ENCODE data around the gene LARGE1. TPM values are rescaled to one million over a fixed set of nuclear protein-coding genes. Genes with fewer than 3 reads are reported as not detected.
A peak's percentile ranks its signal among the peaks of the same experiment; 100 is the strongest.

Gene LARGE1
- 1 to 10 TPM in 1 of 2 experiments, under 1 TPM in 1; 0.81 to 2.0 TPM for total RNA-seq

DNA sequence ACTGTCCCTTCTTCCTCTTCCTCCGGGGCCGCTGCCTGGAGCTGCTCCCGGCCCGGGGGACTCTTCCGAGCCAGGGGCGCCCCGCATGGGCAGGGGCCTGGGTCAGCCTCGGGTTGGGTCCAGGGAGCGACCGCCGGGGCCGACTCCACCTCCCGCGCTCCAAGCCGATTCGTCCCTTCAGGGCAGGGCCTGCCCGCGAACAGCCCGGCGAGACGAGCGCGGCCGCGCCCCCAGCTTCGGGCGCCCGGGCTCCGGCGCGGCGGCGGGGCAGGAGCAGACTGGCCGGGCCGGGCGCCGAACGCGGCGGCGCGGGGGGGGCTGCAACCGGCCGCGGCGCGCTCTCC is at the start of gene LARGE1:
Gene LARGE1, minus strand, starts transcription at position 280 of the 344 bp plus-strand sequence.
- no peaks in the 10 kb centered on the region for H3K9me3 Mint-ChIP-seq

GRCh38 chr22:33969045-33969444 is 48.8 kb upstream of the LARGE1 start:
- H3K36me3 Mint-ChIP-seq, result no peaks in the 10 kb centered on the region
- no peak overlapping the region for H3K27ac Mint-ChIP-seq
- H3K27me3 Mint-ChIP-seq, result no peaks in the 10 kb centered on the region
- H3K9me3 Mint-ChIP-seq, result no peaks in the 10 kb centered on the region
- no peak overlapping the region for H3K4me3 Mint-ChIP-seq
- intact Hi-C loops (cut with micrococcal nuclease), result no loop called here
- ChIA-PET POLR2A (no interaction called here), CTCF (no interaction called here)
- DNase-seq, result no peak
- H3K4me1 Mint-ChIP-seq (ENCODE audit: low read depth), result no peaks in the 10 kb centered on the region

More for the DNA sequence above, at the start of gene LARGE1:
- Mint-ChIP-seq H3K4me3 (peak within 1 kb of the TSS; percentile 62), H3K36me3 (peaks cover 1% of the 10 kb centered on the region), H3K27me3 (peaks cover 56% of the 10 kb centered on the region), H3K27ac (no peak within 1 kb of the TSS), H3K4me1 (ENCODE audit: low read depth) (peaks cover 16% of the 10 kb centered on the region)
- no peak for DNase-seq
- POLR2A ChIA-PET, result no interaction called here
- CTCF ChIA-PET, result no interaction called here
- intact Hi-C loops (cut with micrococcal nuclease), result loop anchor here (5.0 kb wide), 1 partner anchor 618 kb away; no protein-coding TSS in a partner anchor

- POLR2A ChIA-PET, result no interaction called here
- CTCF ChIA-PET, result no interaction called here
- intact Hi-C loops (cut with micrococcal nuclease), result no loop called here
- no peaks in the 10 kb centered on the region for H3K27me3 Mint-ChIP-seq
- no peak overlapping the region for H3K27ac Mint-ChIP-seq
- no peaks in the 10 kb centered on the region for H3K36me3 Mint-ChIP-seq
- peaks cover 2% of the 10 kb centered on the region for H3K9me3 Mint-ChIP-seq
- H3K4me1 Mint-ChIP-seq (ENCODE audit: low read depth), result no peaks in the 10 kb centered on the region
- DNase-seq, result no peak
- no peak overlapping the region for H3K4me3 Mint-ChIP-seq
These were observed 43.8 kb upstream of the LARGE1 start for GRCh38 chr22:33964121-33964520.

DNA sequence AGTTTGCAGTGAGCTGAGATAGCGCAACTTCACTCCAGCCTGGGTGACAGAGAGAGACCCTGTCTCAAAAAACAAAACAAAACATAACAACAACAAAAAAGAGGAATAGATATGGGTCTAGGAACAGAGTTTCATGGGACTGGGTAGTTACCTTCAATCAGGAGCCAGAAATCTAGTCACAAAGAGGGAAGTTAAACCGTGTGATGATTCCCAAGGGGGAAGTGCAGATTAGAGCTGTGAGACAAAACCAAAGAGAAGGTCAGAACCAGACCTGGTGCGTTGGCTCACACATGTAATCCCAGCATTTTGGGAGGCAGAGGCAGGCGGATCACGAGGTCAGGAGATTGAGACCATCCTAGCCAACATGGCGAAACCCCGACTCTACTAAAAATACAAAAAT is 42.1 kb upstream of the LARGE1 start:
- Mint-ChIP-seq H3K27me3 (no peaks in the 10 kb centered on the region), H3K4me1 (ENCODE audit: low read depth) (no peaks in the 10 kb centered on the region), H3K27ac (no peak overlapping the region), H3K4me3 (no peak overlapping the region), H3K36me3 (no peaks in the 10 kb centered on the region), H3K9me3 (peaks cover 2% of the 10 kb centered on the region)
- DNase-seq, result no peak
- POLR2A ChIA-PET, result no interaction called here
- CTCF ChIA-PET, result no interaction called here
- intact Hi-C loops (cut with micrococcal nuclease), result no loop called here

DNA sequence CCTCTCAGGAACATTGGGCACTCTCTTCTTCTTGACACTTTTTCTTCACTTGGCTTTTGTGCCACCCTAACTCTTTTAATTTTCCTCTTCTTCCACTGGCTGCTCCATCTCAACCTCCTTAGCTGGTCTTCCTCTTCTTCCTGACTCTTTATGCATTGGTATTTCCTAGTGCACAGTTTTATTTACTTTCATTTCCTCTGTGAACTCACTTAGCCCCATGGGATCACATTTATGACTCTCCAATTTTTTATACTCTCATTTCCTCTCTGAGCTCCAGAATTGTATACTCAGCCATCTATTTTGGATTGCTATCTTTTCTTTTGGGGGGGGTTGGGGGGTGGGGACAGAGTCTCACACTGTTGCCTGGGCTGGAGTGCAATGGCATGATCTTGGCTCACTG is 38.5 kb upstream of the LARGE1 start:
- CTCF ChIA-PET, result no interaction called here
- DNase-seq, result no peak
- Mint-ChIP-seq H3K9me3 (peaks cover 2% of the 10 kb centered on the region), H3K4me3 (no peak overlapping the region), H3K36me3 (no peaks in the 10 kb centered on the region), H3K4me1 (ENCODE audit: low read depth) (no peaks in the 10 kb centered on the region), H3K27ac (no peak overlapping the region), H3K27me3 (no peaks in the 10 kb centered on the region)
- POLR2A ChIA-PET, result no interaction called here
- intact Hi-C loops (cut with micrococcal nuclease), result no loop called here

GRCh38 chr22:33957086-33957485 is 36.8 kb upstream of the LARGE1 start:
- Mint-ChIP-seq H3K4me3 (no peak overlapping the region), H3K4me1 (ENCODE audit: low read depth) (no peaks in the 10 kb centered on the region), H3K27ac (no peak overlapping the region), H3K36me3 (no peaks in the 10 kb centered on the region), H3K9me3 (peaks cover 2% of the 10 kb centered on the region), H3K27me3 (no peaks in the 10 kb centered on the region)
- DNase-seq, result no peak
- POLR2A ChIA-PET, result no interaction called here
- intact Hi-C loops (cut with micrococcal nuclease), result no loop called here
- CTCF ChIA-PET, result no interaction called here

- Mint-ChIP-seq H3K4me1 (ENCODE audit: low read depth) (no peaks in the 10 kb centered on the region), H3K4me3 (no peak overlapping the region), H3K27me3 (peaks cover 2% of the 10 kb centered on the region), H3K9me3 (peaks cover 4% of the 10 kb centered on the region), H3K36me3 (no peaks in the 10 kb centered on the region), H3K27ac (no peak overlapping the region)
- no peak for DNase-seq
- intact Hi-C loops (cut with micrococcal nuclease), result no loop called here
- POLR2A ChIA-PET, result no interaction called here
- CTCF ChIA-PET, result no interaction called here
These were observed 32.5 kb upstream of the LARGE1 start for GRCh38 chr22:33952776-33953175.

DNA sequence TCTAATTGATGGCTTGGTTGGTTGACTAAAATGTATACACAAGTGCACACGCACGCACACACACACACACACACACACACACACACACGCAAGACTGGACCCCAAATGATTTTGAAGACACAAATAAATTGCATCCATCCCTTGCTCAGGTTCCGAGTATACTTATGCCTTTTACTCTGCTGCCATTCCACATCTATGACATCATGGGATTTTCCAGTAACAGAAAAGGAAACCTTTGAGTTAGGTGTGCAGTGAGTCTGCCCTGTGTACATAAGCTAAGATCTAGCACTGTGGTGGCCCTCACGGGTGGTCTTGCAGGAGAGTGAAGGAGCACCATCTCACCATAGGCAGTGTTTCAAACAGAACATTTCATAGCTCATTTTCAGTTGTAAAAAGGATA is 20.5 kb upstream of the LARGE1 start:
- ChIA-PET CTCF (no interaction called here), POLR2A (no interaction called here)
- Mint-ChIP-seq H3K4me1 (ENCODE audit: low read depth) (no peaks in the 10 kb centered on the region), H3K9me3 (peaks cover 19% of the 10 kb centered on the region), H3K27me3 (no peaks in the 10 kb centered on the region), H3K27ac (no peak overlapping the region), H3K4me3 (no peak overlapping the region), H3K36me3 (no peaks in the 10 kb centered on the region)
- DNase-seq, result no peak
- intact Hi-C loops (cut with micrococcal nuclease), result no loop called here

DNA sequence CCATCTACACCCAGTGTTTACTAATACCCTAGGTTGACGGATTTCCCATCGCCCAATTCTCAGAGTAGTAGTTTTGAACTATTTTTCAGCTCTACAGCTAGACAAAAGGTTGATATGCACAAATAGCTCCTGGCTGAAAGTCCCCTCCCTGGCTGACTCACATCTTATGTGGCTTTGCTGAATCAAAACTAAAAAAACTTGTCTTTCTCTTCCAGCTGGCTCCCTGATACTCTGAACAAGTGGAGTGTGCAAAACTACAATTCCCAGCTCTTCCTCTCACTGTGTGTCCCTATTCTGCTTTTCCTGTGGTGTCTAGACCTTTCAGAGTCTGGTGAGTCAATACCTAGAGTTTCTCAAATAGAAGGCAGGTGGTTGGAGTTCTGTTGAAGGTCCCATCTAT is 12.7 kb upstream of the LARGE1 start:
- ChIA-PET CTCF (no interaction called here), POLR2A (no interaction called here)
- Mint-ChIP-seq H3K4me3 (no peak overlapping the region), H3K27me3 (no peaks in the 10 kb centered on the region), H3K4me1 (ENCODE audit: low read depth) (no peaks in the 10 kb centered on the region), H3K9me3 (no peaks in the 10 kb centered on the region), H3K36me3 (no peaks in the 10 kb centered on the region), H3K27ac (no peak overlapping the region)
- intact Hi-C loops (cut with micrococcal nuclease), result no loop called here
- no peak for DNase-seq

DNA sequence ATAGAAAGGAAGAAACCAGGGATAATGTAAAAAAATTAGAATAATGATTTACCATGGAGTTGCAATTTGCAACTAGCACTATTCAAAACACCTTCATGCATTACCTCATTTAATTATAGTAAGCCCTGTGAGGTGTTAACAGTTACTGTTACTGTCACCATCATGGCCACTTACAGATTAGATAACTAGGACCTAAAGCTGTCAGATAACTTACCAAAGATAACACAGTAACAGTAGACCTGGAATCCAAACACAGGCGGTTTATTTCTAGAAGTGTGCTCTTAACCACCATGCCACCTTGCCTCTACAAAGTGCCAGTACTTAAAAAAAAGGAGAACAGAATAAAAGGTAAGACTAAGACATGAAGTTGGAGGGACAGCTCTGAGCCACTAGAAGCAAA is 11.1 kb upstream of the LARGE1 start:
- CTCF ChIA-PET, result no interaction called here
- Mint-ChIP-seq H3K4me3 (no peak overlapping the region), H3K9me3 (no peaks in the 10 kb centered on the region)

DNA sequence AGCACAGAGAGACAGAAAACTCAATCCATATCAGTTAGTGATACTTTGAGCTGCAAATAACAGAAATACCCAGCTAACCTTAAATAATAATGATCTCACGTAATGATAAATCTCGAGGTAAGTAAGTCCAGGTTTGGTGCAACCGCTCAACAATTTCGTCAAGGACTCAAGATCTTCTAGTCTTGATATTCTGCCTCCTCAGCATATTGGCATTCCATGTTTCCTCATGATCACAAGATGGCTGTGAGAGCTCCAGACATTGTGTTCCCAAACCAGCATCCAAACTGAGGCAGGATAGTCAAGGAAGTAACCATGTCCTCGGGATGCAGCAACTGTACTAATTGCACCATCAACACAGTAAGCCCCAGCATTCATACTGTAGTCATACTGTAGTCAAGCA is 7.5 kb upstream of the LARGE1 start:
- Mint-ChIP-seq H3K27ac (no peak overlapping the region), H3K27me3 (peaks cover 25% of the 10 kb centered on the region), H3K4me1 (ENCODE audit: low read depth) (peaks cover 2% of the 10 kb centered on the region), H3K9me3 (no peaks in the 10 kb centered on the region), H3K4me3 (no peak overlapping the region), H3K36me3 (peaks cover under 1% of the 10 kb centered on the region)
- intact Hi-C loops (cut with micrococcal nuclease), result no loop called here
- no peak for DNase-seq
- ChIA-PET POLR2A (no interaction called here), CTCF (no interaction called here)

More for the DNA sequence above, 11.1 kb upstream of the LARGE1 start:
- DNase-seq, result no peak
- POLR2A ChIA-PET, result no interaction called here
- Mint-ChIP-seq H3K4me1 (ENCODE audit: low read depth) (no peaks in the 10 kb centered on the region), H3K27me3 (peaks cover 5% of the 10 kb centered on the region), H3K27ac (no peak overlapping the region), H3K36me3 (no peaks in the 10 kb centered on the region)
- intact Hi-C loops (cut with micrococcal nuclease), result no loop called here

DNA sequence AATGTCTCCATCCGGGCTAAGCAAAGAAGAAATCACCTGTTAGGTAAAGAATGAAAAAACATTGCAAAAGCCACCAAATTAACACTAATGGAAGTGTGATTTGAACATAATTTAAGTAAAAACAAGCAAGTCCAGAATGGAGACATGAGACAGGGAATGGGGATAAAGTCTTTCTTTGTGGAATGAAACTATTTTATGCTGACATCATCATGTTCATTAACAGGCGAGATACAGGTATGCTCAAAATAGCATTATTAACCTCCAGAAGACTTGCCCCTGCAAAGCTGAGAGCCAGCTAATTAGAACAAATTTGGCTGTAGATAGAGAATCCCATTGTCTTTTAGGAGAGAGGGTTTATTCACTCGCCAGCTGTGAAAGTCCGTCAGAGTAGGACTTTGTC is 4.9 kb upstream of the LARGE1 start:
- DNase-seq, result no peak
- Mint-ChIP-seq H3K4me3 (no peak overlapping the region), H3K4me1 (ENCODE audit: low read depth) (peaks cover 12% of the 10 kb centered on the region), H3K27ac (no peak overlapping the region), H3K36me3 (peaks cover 1% of the 10 kb centered on the region), H3K9me3 (no peaks in the 10 kb centered on the region), H3K27me3 (peaks cover 36% of the 10 kb centered on the region)
- intact Hi-C loops (cut with micrococcal nuclease), result no loop called here
- ChIA-PET POLR2A (no interaction called here), CTCF (no interaction called here)

- Mint-ChIP-seq H3K4me3 (no peak overlapping the region), H3K27ac (no peak overlapping the region), H3K36me3 (peaks cover 1% of the 10 kb centered on the region), H3K4me1 (ENCODE audit: low read depth) (peaks cover 16% of the 10 kb centered on the region), H3K27me3 (peaks cover 45% of the 10 kb centered on the region), H3K9me3 (no peaks in the 10 kb centered on the region)
- peak; percentile 23 for DNase-seq
- ChIA-PET CTCF (interaction anchor here (0.7 to 1.0 kb wide), 2 partner anchors 11 to 14 kb away, joined by 3 read pairs; no protein-coding TSS in a partner anchor), POLR2A (no interaction called here)
- intact Hi-C loops (cut with micrococcal nuclease), result loop anchor here (2.0 to 5.0 kb wide), 2 partner anchors 187 to 621 kb away; no protein-coding TSS in a partner anchor
These were observed 3.5 kb upstream of the LARGE1 start for GRCh38 chr22:33923660-33924246.

Measured in activated CD4-positive, alpha-beta memory T cell treated with anti-CD3 and anti-CD28 coated beads for 36 hours (primary cell).